ENCODE results near the gene ANKRD60.

ANKRD60 gene

DNA sequence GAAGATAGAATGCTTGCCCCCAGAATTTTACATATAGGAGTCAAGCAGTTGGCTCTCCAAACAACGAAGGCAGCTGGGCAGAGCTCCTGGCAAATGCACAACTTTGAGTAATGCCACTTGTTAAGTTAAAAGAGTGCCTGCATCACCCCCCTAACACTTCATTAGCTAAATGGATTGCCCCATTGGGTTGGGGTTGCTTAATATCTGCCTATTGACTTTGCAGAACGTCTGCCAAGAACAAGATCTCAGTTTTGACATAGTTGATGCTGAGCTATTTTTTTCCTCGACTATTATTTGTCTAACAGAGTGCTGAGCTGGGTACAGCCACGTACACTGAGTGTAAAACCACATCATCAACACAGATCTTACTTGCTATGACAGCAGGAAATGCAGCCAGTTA, 12.1 kb downstream of the ANKRD60 start:
- TF ChIP-seq EGR1 (IDR thresholded peaks at IDR 0.05) (no peak), REST (IDR thresholded peaks at IDR 0.05; ENCODE audit: low read depth) (no peak), RAD21 (IDR thresholded peaks at IDR 0.05; ENCODE audit: low read depth) (no peak), FOXM1 (IDR thresholded peaks at IDR 0.05; ENCODE audit: borderline replicate concordance, low read depth) (no peak), TCF12 (IDR thresholded peaks at IDR 0.05; ENCODE audit: low read depth) (no peak), TEAD4 (IDR thresholded peaks at IDR 0.05) (no peak), EP300 (IDR thresholded peaks at IDR 0.05; ENCODE audit: borderline replicate concordance) (no peak), YY1 (IDR thresholded peaks at IDR 0.05; ENCODE audit: low read depth) (no peak), CREB1 (IDR thresholded peaks at IDR 0.05; ENCODE audit: low read depth) (no peak), ZBTB7A (IDR thresholded peaks at IDR 0.05; ENCODE audit: low read depth) (no peak), NFIC (IDR thresholded peaks at IDR 0.05) (no peak), CEBPB (IDR thresholded peaks at IDR 0.05) (no peak), TAF1 (IDR thresholded peaks at IDR 0.05; ENCODE audit: low read depth) (no peak)
- TF ChIP-seq, protein P1, sequence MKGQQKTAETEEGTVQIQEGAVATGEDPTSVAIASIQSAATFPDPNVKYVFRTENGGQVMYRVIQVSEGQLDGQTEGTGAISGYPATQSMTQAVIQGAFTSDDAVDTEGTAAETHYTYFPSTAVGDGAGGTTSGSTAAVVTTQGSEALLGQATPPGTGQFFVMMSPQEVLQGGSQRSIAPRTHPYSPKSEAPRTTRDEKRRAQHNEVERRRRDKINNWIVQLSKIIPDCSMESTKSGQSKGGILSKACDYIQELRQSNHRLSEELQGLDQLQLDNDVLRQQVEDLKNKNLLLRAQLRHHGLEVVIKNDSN (IDR thresholded peaks at IDR 0.05), result no peak
- TF ChIP-seq, protein P2, sequence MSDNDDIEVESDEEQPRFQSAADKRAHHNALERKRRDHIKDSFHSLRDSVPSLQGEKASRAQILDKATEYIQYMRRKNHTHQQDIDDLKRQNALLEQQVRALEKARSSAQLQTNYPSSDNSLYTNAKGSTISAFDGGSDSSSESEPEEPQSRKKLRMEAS (IDR thresholded peaks at IDR 0.05), result no peak

DNA sequence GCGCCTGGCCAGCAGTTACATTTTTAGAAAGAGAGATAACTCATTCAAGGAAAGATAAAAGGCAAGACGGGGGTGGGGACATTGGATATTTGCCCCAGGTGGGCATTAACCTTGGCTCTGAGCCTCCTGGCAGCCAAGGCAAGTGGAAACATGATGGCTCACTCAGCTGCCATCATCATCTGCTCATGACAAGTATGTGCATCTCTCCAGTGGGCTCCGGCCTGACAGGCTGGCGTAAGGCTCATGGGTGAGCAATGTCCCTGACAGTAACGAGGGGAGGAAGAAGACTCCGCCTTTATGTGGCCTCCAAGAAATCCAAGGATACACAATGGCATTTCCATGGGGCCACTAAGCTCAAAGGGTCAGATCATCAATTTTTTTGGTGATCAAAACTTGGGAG, 13.3 kb downstream of the ANKRD60 start:
- TF ChIP-seq EGR1 (IDR thresholded peaks at IDR 0.05), result no peak
- TF ChIP-seq FOXM1 (IDR thresholded peaks at IDR 0.05; ENCODE audit: borderline replicate concordance, low read depth), result no peak
- no peak for TF ChIP-seq CEBPB (IDR thresholded peaks at IDR 0.05)
- TF ChIP-seq, protein P2 (IDR thresholded peaks at IDR 0.05), result no peak
- TF ChIP-seq TEAD4 (IDR thresholded peaks at IDR 0.05), result no peak
- no peak for TF ChIP-seq YY1 (IDR thresholded peaks at IDR 0.05; ENCODE audit: low read depth)
- TF ChIP-seq, protein P1 (IDR thresholded peaks at IDR 0.05), result no peak
- TF ChIP-seq TCF12 (IDR thresholded peaks at IDR 0.05; ENCODE audit: low read depth), result no peak
- TF ChIP-seq RAD21 (IDR thresholded peaks at IDR 0.05; ENCODE audit: low read depth), result no peak
- TF ChIP-seq CREB1 (IDR thresholded peaks at IDR 0.05; ENCODE audit: low read depth), result no peak
- no peak for TF ChIP-seq ZBTB7A (IDR thresholded peaks at IDR 0.05; ENCODE audit: low read depth)

DNA sequence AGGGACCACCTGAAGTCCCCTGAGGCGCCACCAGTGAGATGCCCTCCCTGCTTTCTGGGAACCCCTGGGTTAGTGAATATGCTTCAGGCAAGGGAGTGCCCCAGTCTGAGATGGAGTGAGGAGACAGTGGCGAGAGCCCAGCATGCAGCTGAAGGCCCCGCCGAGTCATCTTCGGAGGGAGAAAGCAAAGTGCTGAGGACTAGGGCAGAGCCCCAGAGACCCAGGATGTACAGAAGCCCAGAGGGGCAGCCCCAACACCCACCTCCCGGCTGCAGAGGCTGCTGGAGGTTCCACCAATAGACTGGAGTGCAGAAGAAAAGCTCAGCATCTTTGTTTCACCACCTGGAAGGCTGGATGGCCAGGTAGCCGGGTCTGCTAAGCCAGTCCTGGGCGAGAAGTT, 14.1 kb downstream of the ANKRD60 start:
- TF ChIP-seq EP300 (IDR thresholded peaks at IDR 0.05; ENCODE audit: borderline replicate concordance), result no peak

DNA sequence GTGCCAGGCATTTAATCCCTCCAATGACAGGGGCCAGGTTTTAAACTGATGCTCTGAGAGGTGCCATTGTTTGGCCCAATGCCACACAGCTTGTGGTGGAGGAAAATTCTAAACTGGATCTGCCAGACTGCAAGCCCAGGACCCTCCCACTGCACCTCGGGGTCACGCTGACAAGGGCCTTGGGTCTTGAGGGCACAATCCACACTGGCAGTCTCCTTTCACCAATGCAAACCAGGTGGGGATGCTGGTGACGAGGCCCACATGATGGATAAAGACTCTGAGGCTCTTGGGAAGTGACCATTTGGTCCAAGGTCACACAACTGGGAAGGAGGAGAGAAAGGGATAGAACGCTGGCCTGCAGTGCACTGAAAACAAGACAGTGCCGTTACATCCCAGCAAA, 14.7 kb downstream of the ANKRD60 start:
- TF ChIP-seq TCF12 (IDR thresholded peaks at IDR 0.05; ENCODE audit: low read depth), result no peak
- no peak for TF ChIP-seq EGR1 (IDR thresholded peaks at IDR 0.05)
- no peak for TF ChIP-seq YY1 (IDR thresholded peaks at IDR 0.05; ENCODE audit: low read depth)

DNA sequence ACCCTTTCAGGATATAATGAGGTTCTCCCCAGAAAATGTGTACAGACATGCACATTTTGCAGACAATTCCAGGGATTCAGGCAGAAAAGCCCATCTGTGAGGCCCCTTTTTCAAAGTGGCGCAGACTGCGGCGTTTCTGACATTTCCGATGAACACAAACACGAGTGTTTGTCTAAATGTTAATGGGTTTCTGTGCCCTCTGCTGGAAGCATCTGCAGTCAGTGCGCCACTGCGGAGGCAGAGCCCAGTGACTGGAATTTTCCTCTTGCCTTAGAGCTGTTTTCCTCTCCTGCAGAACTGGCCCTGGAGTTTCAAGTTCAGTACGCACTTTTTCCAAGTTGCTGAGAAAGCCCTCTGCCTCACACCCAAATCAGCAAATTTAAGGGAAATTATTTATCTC, 15.3 kb downstream of the ANKRD60 start:
- TF ChIP-seq TCF12 (IDR thresholded peaks at IDR 0.05; ENCODE audit: low read depth) (no peak), ZBTB7A (IDR thresholded peaks at IDR 0.05; ENCODE audit: low read depth) (no peak), TAF1 (IDR thresholded peaks at IDR 0.05; ENCODE audit: low read depth) (no peak), CEBPB (IDR thresholded peaks at IDR 0.05) (no peak), FOXM1 (IDR thresholded peaks at IDR 0.05; ENCODE audit: borderline replicate concordance, low read depth) (no peak), EGR1 (IDR thresholded peaks at IDR 0.05) (no peak), EP300 (IDR thresholded peaks at IDR 0.05; ENCODE audit: borderline replicate concordance) (no peak), REST (IDR thresholded peaks at IDR 0.05; ENCODE audit: low read depth) (no peak), NFIC (IDR thresholded peaks at IDR 0.05) (no peak), RAD21 (IDR thresholded peaks at IDR 0.05; ENCODE audit: low read depth) (no peak), TEAD4 (IDR thresholded peaks at IDR 0.05) (no peak), YY1 (IDR thresholded peaks at IDR 0.05; ENCODE audit: low read depth) (no peak), CREB1 (IDR thresholded peaks at IDR 0.05; ENCODE audit: low read depth) (no peak)
- TF ChIP-seq, protein P1 (IDR thresholded peaks at IDR 0.05), result no peak
- TF ChIP-seq, protein P2 (IDR thresholded peaks at IDR 0.05), result no peak

GRCh38 chr20:58212636-58213035, 15.8 kb downstream of the ANKRD60 start:
- no peak for TF ChIP-seq EP300 (IDR thresholded peaks at IDR 0.05; ENCODE audit: borderline replicate concordance)
- TF ChIP-seq, protein P2 (IDR thresholded peaks at IDR 0.05), result no peak
- no peak for TF ChIP-seq FOXM1 (IDR thresholded peaks at IDR 0.05; ENCODE audit: borderline replicate concordance, low read depth)
- TF ChIP-seq REST (IDR thresholded peaks at IDR 0.05; ENCODE audit: low read depth), result no peak
- TF ChIP-seq CREB1 (IDR thresholded peaks at IDR 0.05; ENCODE audit: low read depth), result no peak
- TF ChIP-seq EGR1 (IDR thresholded peaks at IDR 0.05), result no peak
- TF ChIP-seq TAF1 (IDR thresholded peaks at IDR 0.05; ENCODE audit: low read depth), result no peak
- no peak for TF ChIP-seq ZBTB7A (IDR thresholded peaks at IDR 0.05; ENCODE audit: low read depth)
- TF ChIP-seq NFIC (IDR thresholded peaks at IDR 0.05), result no peak
- no peak for TF ChIP-seq TEAD4 (IDR thresholded peaks at IDR 0.05)
- no peak for TF ChIP-seq TCF12 (IDR thresholded peaks at IDR 0.05; ENCODE audit: low read depth)
- no peak for TF ChIP-seq YY1 (IDR thresholded peaks at IDR 0.05; ENCODE audit: low read depth)
- TF ChIP-seq CEBPB (IDR thresholded peaks at IDR 0.05), result no peak
- TF ChIP-seq RAD21 (IDR thresholded peaks at IDR 0.05; ENCODE audit: low read depth), result no peak
- TF ChIP-seq, protein P1 (IDR thresholded peaks at IDR 0.05), result no peak
